Measurements from ENCODE around the gene CDK15.

- TF ChIP-seq ZNF707 (CRISPR knock-in tag; conservative IDR thresholded peaks at IDR 0.05) (no peak), HMBOX1 (IDR thresholded peaks at IDR 0.05) (no peak), ZBTB33 (CRISPR knock-in tag; IDR thresholded peaks at IDR 0.05) (no peak), PTBP1 (IDR thresholded peaks at IDR 0.05; ENCODE audit: low read depth, low read length) (no peak), ZBTB34 (CRISPR knock-in tag; IDR thresholded peaks at IDR 0.05) (no peak), SRSF1 (IDR thresholded peaks at IDR 0.05; ENCODE audit: low read depth, low read length) (no peak), SIN3A (IDR thresholded peaks at IDR 0.05; ENCODE audit: borderline replicate concordance in 2 of 2, control insufficient read depth in 1 of 2, low read depth in 2 of 2, low read length in 2 of 2) (no peak), SREBF1 (IDR thresholded peaks at IDR 0.05; ENCODE audit: borderline replicate concordance, low read depth, low read length) (no peak), ZNF407 (IDR thresholded peaks at IDR 0.05; ENCODE audit: low read depth) (no peak), NKRF (IDR thresholded peaks at IDR 0.05; ENCODE audit: borderline replicate concordance) (no peak), NCOA1 (IDR thresholded peaks at IDR 0.05; ENCODE audit: low read depth) (no peak), ZBTB11 (CRISPR knock-in tag; IDR thresholded peaks at IDR 0.05) (no peak), SRSF7 (optimal IDR thresholded peaks at IDR 0.05; ENCODE audit: low read depth, low read length) (no peak), SMAD1 (IDR thresholded peaks at IDR 0.05; ENCODE audit: low read depth, low read length, partially characterized antibody) (no peak)
These were observed 132.4 kb downstream of the CDK15 start for GRCh38 chr2:201938781-201939180.

Measured in K562 (cell line).